SH-SY5Y (cell line): ENCODE data around the gene SPRED3.

Experiments used
- GATA2 ChIP-seq: IDR thresholded peaks from 2 replicates; pipeline ENCODE4 v1.6.1; 2011; ENCODE audit warnings: mild to moderate bottlenecking, low read depth, low read length
- GATA3 ChIP-seq: IDR thresholded peaks from 2 replicates; pipeline ENCODE4 v1.6.1; 2011; ENCODE audit warnings: low read depth, mild to moderate bottlenecking, low read length, moderate library complexity

GRCh38 chr19:38409631-38410133 is 21.2 kb downstream of the SPRED3 start:
- no peak for TF ChIP-seq GATA3
- no peak for TF ChIP-seq GATA2
